ENCODE measurements around the gene NAV2.

Gene NAV2, protein sequence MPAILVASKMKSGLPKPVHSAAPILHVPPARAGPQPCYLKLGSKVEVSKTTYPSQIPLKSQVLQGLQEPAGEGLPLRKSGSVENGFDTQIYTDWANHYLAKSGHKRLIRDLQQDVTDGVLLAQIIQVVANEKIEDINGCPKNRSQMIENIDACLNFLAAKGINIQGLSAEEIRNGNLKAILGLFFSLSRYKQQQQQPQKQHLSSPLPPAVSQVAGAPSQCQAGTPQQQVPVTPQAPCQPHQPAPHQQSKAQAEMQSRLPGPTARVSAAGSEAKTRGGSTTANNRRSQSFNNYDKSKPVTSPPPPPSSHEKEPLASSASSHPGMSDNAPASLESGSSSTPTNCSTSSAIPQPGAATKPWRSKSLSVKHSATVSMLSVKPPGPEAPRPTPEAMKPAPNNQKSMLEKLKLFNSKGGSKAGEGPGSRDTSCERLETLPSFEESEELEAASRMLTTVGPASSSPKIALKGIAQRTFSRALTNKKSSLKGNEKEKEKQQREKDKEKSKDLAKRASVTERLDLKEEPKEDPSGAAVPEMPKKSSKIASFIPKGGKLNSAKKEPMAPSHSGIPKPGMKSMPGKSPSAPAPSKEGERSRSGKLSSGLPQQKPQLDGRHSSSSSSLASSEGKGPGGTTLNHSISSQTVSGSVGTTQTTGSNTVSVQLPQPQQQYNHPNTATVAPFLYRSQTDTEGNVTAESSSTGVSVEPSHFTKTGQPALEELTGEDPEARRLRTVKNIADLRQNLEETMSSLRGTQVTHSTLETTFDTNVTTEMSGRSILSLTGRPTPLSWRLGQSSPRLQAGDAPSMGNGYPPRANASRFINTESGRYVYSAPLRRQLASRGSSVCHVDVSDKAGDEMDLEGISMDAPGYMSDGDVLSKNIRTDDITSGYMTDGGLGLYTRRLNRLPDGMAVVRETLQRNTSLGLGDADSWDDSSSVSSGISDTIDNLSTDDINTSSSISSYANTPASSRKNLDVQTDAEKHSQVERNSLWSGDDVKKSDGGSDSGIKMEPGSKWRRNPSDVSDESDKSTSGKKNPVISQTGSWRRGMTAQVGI (N-terminal part only)
- total RNA-seq = 0.17 to 5.7 reads per million in 2 experiments

DNA sequence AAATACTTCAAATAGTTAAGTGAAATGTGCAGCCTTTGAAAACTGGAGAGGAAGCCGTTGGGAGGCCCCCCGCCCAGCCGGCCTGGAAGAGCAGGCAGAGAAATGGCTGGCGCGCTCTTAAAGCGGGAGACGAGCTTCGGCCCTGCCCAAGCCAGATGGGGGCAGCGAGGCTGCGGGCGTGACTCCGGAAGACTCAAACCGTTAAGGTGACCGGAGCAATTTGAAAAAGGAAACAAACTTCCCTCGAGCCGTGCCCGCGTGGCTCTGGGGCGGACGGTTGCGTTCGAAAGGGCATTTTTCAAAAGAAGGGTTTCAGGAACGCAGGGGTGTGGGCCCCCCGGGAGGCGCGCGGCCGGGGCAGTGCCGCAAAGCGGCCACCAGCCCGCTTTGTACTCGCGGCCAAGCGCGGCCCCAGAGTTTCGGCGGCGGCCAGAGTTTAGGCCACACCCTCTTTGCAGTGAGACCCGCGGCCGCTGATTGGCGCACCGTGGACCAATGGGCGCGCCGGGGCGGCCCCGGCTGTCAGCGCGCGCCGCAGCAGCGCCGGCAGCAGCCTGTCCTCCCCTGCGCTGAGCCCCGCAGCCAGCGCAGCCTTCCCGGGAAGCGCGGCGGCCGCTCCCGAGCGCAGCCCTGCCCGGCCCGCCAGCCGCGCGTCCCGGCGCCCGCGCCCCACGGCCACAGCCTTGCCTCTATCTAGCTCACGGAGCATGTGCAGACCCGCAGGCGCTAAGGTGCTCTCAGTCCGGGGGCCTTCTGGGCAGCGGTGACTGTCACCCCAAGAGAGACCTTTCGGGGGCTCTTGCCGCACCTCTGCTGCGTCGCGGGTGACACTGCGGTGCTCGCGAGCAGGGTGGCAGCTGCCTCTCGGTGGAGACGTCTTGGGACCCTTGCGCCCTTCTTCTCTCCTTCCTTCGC lies at the start of gene NAV2:
TSS of gene NAV2 (plus strand) at position 557 of the 915 bp plus-strand sequence. CDS start 859 bp downstream, outside the sequence.
- DNase-seq (ENCODE audit: low read depth) = peak; percentile 60

DNA sequence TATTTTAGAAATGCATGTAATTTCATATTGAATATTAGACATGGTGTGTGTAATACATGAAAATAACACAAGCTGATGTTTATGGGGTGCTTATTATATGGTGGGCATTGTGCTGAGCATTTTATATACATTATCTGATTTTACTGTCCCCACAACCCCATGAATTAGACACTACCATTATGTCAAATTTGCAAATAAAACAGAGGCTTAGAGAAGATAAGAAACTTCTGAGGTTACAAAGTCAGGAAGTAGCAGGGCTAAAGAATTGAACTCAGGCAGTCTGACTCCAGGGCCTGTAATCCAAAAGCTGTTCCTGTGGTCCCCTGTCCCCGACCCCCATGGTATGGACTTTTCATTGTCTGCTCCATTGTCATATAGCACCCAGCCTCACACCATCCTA lies 49.4 kb upstream of the NAV2 start:
- no peak for DNase-seq (ENCODE audit: low read depth)

DNA sequence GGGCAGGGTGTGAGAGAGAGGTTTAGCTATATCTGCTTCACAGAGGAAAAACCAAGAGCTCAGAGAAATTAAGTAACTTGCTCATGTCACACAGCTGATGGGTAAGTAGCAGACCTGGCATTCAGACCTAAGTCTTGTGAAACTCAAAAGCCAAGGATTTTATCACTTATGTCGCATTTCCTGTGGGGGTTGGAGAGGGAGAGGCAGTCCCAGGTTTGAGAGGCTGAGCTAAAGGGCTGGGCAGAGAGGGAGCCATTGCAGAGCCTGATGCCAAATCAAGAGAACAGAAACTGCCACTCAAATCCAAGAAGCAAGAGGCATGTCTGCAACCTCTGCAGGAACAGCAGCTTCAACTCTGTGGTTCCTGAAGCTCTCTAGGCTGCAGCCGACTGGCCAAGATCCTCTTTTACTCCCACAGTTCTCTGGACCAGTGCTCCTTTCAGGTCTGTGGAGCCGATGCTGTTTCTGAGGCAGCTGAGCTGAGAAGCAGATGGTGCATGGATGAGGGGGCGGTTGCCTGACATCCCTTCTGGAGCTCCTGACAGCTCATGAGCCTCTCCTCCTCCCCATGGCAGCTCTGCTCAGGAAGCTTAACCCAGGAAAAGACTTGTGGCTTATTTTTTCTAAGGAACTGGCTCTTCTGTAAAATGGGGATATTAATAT lies 47.6 kb upstream of the NAV2 start:
- DNase-seq (ENCODE audit: low read depth) = no peak

DNA sequence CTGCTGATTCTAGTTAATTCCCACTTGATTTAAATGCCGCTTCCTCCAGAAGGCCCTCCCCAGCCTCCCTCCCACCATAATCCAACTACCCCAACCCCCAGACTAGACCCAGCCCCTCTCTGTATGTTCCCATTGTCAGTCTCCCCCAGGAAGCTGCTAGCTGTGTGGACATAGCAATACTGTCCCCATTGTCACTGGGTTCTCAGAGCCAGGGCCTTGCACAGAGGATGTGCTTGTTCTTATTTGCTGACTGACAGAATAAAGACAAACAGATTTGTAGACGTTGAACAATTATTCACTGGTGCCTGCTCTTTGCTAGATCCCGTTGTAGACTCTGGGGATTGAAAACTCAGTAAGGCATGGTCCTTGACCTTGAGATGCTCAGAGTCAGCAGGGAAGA lies 45.7 kb upstream of the NAV2 start:
- no peak for DNase-seq (ENCODE audit: low read depth)

DNA sequence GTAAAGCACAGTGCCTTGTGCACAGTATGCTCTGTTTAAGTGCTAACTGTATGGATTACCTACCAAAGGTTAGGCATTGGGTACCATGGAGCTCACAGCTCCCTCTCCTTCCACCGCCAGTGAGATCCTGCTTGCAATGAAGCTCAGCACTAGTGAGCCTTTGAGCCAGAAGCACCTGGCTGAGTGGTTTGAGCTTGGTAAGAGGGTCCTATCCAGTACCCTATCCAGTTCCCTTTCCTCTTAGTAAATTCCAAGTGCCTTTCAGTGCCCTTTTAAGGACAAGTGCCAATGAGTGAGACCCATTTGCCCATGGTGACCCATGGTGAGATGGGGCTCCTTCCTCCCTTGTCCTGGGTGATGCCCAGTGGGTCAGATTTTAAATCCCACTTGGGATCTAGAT lies 43.1 kb upstream of the NAV2 start:
- DNase-seq (ENCODE audit: low read depth) = no peak

DNA sequence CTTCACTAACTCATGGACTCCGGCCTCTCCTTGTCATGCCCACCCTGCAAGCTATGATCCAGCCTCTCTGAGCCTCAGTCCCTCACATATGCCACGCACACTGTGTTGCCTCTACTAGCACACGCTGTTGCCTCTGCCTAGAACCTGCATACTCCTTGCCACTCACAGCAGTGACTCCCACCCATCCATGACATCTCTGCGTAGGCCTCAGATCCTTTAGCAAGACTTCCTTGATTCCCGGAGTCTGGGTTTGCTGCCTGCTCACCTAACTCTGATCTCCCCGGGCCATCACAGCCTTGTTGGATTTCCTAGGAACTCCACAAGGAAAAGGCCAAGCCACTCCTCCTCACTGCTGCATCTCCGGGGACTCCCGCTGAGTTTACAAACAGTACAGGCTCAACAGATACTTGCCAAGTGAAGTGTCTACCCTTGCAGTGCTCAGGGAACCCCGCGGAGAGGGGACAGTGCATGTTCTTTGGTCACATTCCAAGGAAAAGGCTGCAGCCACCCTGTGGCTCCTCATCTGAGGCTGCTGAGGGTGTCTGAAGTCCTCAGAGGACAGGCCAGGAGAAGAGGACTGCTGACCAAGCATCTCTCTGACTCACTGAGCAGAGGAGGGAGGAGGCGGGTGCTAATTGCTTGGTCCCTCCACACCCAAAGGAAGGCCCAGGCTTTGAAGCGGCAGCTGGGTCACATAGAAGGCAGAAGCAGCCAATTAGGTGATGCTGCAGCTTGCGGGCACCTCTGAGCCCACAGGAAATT lies 42.4 kb upstream of the NAV2 start:
- DNase-seq (ENCODE audit: low read depth) = no peak

DNA sequence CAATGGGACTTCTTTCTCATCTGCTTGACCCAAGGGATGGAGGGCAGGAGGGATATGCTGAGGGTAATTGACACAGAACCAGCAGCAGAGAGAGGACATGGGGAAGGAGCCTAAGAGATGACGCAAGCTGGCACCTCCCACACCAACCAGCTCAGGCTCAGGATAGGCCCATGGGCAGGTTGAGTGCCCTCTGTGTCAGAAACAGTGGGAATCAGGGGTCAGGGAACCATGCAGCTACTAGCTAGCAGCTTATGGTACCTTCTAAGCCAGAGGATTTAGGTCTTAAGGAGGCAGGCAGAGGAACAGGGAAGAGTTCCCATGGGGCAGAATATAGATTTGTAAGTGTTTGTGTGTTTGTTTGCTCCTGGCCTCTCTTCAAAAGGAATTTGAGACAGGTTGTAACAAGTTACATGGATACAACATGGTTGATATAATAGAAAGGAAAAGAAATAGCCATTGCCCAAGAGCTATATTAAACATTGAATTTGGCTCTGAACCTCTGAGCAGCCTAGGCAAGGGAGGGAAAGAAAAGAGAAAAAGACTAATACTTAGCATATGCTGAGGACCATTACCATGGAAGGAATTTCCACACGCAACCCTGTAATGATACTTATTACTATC lies 39.9 kb upstream of the NAV2 start:
- no peak for DNase-seq (ENCODE audit: low read depth)

DNA sequence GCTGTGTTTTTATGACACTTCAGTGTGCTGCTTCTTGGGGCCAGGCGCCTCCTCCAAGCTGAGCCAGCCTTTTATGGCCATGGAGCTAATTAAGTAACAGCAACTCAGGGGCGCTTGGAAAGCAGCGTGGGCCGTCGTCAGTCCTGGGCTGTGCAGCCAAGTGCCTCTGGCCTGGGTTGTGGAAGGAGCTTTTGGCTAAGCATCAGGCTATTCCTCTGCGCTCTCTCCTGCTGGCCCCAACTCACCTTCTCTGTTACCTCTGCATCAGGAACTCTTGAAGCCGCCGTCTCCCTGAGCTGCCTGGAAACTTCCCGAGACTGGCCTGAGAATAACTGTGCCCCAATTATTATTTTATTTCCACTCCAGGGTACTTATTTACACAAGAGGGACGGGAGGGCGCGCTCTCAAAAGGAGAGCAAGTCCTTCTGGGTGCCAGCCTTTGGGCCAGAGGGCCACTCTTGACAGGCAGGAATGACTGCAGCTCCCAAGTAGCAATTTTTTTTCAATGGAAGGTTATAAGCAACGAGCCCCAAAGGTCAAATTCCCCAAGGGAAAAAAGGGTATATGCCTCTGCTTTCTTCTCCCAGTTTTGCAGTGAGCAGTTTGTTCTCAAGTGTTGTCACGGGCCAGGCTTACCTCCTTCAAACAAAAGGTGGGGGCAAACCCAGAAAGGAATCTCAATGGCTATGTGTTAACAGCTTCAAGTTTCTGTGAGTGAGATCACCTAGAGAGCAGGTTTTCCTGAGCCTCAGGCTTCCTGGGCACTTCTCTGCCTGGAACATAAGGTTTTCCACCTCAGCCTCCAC lies 38.5 kb upstream of the NAV2 start:
- no peak for DNase-seq (ENCODE audit: low read depth)

DNA sequence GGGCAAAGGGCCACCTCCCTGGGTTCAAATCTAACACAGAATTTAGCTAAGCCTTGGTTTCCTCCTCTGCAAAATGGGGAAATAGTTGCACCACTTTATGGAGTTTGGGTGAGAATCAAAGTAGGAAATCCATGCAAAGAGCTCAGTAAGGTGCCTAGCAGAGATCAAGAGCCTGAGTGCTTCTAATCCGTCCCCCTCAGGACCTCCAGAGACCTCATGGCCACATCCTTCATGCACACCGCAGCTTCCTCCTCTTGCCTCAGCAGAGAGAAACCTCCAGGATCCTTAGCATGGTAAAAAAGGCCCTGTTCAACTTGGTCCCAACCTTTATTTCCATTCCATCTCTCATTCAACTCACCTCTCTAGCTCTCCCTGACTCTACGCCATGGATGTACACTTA lies 37.8 kb upstream of the NAV2 start:
- DNase-seq (ENCODE audit: low read depth) = no peak

DNA sequence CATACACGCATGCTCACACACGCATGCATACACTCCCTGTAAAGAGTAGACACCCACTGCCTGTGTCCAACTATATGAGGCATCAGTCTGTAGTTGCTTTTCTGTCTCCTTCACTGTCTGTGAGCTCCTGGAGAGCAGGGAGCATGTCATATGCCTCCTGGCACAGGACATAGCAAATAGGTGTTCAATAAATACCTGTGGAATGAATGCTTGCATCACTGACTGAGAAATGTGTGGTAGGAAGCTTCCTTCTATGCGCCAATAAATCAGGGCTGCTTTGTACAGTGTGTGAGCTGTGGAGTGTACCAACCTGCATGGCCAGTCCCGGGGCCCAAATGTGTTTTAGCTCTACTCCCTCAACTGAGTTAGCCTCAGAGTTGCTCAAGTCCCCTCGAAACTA lies 37.2 kb upstream of the NAV2 start:
- DNase-seq (ENCODE audit: low read depth) = no peak

DNA sequence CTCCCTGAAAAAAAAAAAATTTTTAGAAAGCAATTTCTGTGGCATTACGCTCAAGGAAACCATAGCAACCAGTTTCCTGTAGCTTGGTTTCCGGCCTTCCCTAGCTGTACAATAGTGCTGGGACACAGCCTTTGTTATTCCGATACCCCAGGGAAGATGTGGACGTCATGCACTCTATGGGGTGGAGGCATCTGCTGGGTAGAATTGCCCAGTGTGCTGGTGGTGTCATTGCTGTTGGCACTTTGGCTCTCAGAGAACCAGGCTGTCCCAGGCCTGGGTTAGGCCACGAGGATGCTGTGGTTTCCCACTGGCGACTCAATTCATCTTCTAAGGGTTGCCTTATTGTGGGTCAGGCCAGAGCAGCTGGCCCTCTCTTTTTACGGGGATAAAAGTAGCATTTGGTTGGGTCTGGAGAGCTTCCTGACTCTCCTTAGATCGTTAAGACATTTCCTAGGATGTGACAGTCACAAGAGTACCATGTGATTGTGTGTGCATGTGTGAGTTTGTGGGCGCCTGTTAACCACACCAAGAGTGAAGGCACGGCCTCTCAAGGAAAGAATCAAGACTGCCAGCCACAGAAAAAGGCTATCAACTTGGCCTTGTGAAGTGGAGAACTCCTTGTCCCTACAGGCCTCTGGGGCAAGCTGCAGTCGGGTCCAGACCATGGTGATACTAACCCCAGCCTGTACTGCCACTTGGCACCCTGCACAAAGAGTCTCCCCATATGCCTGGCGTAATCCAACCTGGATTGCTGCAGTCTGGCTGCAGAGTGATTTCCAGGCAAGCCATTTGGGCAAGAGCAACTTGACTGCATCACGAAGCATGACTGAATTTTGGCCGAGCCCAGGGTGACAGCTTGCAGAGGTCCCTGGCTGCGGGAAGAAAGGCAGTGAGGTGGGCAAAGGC lies 35.9 kb upstream of the NAV2 start:
- DNase-seq (ENCODE audit: low read depth) = no peak

DNA sequence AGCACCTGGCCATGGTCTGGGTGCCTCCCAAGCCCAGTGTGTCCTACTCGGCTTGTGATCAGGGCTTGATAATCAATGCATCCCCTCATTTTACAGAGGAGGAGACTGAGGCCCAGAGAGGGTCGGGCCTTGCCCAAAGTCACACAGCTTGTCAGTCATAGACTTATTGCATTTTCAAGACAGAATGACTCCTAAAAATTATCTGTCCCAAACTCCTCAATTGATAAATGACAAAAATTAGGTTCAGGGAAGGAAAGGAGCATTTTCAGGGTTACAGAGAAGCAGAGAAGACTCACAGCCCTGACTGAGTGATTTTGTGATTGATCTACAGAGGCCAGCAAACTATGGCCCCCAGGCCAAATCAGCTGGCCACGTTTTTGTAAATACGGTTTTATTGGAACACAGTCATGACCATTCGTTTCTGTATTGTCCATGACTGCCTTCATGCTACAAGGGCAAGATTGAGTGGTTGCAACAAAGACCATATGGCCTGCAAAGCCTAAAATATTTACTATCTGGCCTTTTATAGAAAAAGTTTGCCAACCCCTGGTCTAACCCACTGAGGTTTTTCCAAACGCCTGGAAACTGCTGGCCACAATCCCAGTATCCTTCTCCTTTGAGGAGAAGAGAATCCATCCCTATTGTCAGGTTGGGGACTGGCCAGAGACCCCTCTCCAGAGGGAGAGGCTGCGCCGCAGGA lies 35.1 kb upstream of the NAV2 start:
- DNase-seq (ENCODE audit: low read depth) = no peak

DNA sequence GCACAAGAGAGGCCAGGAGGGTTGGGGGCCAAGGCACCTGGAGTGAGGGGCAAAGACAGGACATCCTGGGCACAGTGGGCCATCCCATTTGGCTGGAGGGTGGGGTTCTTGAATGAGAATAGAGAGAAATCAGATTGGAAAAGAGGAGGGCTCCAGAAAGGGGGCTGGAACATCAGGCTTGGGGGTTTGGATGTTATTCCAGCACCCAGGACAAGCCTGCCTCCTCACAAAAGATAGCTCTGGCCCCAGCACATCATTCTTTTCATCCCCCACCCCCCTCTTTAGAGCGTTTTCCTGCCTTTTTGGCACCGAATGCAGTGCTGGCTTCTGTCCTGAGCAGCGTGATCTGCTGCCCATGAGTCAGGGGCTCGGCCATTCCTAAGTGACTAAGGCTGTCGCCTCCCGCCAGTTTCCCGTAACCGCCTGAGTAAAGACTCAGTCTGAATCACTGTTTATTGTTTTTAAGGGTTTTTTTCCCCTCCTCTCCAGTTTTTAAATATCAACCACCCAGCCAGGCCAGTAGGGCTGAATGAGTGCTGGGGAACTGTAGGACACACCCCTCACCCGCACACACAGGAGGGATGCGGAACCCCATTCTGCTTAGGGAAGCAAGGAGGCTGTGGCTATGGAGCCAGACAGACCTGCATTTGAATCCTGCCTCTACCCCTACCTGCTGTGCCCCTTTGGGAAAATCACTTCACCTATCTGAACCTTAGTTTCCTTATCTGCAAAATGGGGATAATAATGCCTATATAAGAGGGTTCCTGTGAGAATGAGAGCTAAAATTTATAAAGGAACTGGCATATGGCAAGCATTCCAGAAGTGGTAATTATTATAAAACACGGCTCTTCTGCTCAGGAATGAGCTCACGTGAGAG lies 32.4 kb upstream of the NAV2 start:
- DNase-seq (ENCODE audit: low read depth) = no peak

DNA sequence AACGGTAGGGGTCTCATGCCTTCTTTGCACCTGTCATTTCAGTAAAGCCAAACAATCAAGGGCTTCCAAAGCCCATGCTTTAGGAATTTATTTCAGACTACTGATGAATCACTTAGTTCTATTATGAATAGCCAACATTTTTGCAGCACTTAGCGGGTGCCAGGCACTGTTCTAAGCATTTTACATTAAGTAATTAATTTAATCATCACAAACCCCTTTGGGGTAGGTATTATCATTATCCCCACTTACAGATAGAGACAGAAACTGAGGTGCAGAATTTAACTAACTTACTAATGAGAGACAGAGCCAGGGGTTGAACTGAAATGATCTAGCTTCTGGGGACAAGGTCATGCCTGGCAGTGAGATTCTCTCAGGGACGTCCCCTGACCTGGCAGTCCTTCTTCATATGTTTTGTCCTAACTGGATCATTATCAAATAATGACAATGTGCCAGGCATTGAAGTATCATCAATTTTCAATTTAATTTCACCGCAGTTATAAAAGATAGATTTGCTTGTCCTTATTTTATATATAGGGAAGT lies 31.7 kb upstream of the NAV2 start:
- no peak for DNase-seq (ENCODE audit: low read depth)

DNA sequence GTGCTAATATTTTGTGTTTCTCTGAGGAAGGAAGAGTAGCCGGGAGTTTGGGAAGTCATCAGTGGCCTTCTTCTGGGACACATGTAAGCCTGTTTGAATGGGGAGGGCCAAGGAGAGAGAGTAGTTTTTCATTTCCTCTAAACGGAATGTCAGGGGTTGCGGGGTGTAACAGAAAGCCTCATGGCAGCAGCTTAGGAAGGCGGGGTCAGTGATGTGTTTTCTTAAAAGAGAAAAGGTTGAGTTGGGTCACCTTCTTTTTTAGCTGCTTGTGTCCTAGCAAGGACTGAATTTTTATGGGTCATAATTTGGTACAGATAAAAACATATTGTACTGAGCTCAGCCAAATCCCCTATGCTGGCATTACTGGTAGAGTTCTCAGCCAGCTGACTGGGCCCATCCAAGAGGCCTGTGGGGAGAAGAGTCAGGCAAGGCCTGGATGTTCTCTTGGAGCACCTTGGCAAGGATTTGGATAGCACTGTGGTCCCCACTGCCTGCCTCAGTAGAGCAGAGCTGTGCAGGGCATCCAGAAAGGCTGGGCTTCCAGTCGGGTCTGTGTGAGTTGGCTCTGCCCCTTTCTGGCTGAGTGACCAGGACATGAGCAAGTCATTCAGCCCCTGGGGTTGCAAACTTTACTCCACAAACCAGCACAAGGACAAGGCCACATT lies 29.4 kb upstream of the NAV2 start:
- DNase-seq (ENCODE audit: low read depth) = no peak

All from T follicular helper cell (primary cell).